Parathyroid adenoma (tissue), 2 donors: ENCODE measurements around the gene TRABD2B.

ENCODE experiments used
- H2AFZ ChIP-seq: fragments of 300-600 bp; sonication (generic); one replicate; pipeline ENCODE4 v1.7.0; 2017; ENCODE audit warnings: antibody characterized with exemption, mild to moderate bottlenecking
- H3K27ac ChIP-seq: fragments of 300-600 bp; sonication (generic); one replicate; pipeline ENCODE4 v1.7.0; 2017
- H3K27me3 ChIP-seq: fragments of 300-600 bp; sonication (generic); one replicate; pipeline ENCODE4 v1.7.0; 2017; ENCODE audit warnings: low read length; ENCODE audit not compliant: control insufficient read depth, insufficient read depth
- H3K36me3 ChIP-seq: fragments of 300-600 bp; sonication (generic); one replicate; pipeline ENCODE4 v1.7.0; 2017; ENCODE audit warnings: low read length; ENCODE audit not compliant: control insufficient read depth, insufficient read depth
- H3K4me1 ChIP-seq: fragments of 300-600 bp; sonication (generic); one replicate; pipeline ENCODE4 v1.7.0; 2017; ENCODE audit warnings: control low read depth
- H3K4me2 ChIP-seq: fragments of 300-600 bp; sonication (generic); one replicate; pipeline ENCODE4 v1.7.0; 2017; ENCODE audit warnings: low read length
- H3K4me3 ChIP-seq: fragments of 300-600 bp; sonication (generic); one replicate; pipeline ENCODE4 v1.7.0; 2017; ENCODE audit warnings: low read depth, low read length
- H3K79me2 ChIP-seq: fragments of 300-600 bp; sonication (generic); one replicate; pipeline ENCODE4 v1.7.0; 2017; ENCODE audit warnings: control low read depth
- H3K9ac ChIP-seq: fragments of 300-600 bp; sonication (generic); one replicate; pipeline ENCODE4 v1.7.0; 2017; ENCODE audit warnings: mild to moderate bottlenecking
- H3K9me3 ChIP-seq: fragments of 300-600 bp; sonication (generic); one replicate; pipeline ENCODE4 v1.7.0; 2017; ENCODE audit warnings: low read length; ENCODE audit not compliant: control insufficient read depth
- CTCF ChIP-seq: fragments of 300-600 bp; sonication (generic); IDR thresholded peaks from one replicate; pipeline ENCODE4 v1.7.0; 2017; ENCODE audit warnings: antibody characterized with exemption, mild to moderate bottlenecking
- donor health status: primary hyperparathyroidism.

Gene TRABD2B

GRCh38 chr1:47824716-47825115 is 172.5 kb downstream of the TRABD2B start:
- H3K27me3 ChIP-seq = no peaks in the 10 kb centered on the region
- H2AFZ ChIP-seq = no peak overlapping the region
- no peak for TF ChIP-seq CTCF
- no peaks in the 10 kb centered on the region for H3K4me1 ChIP-seq
- no peak overlapping the region for H3K4me2 ChIP-seq
- no peaks in the 10 kb centered on the region for H3K9me3 ChIP-seq
- no peak overlapping the region for H3K27ac ChIP-seq
- no peak overlapping the region for H3K9ac ChIP-seq
- no peaks in the 10 kb centered on the region for H3K79me2 ChIP-seq
- no peak overlapping the region for H3K4me3 ChIP-seq
- H3K36me3 ChIP-seq = no peaks in the 10 kb centered on the region

- no peaks in the 10 kb centered on the region for H3K9me3 ChIP-seq
- no peak overlapping the region for H3K9ac ChIP-seq
- H3K27ac ChIP-seq = no peak overlapping the region
- H2AFZ ChIP-seq = no peak overlapping the region
- no peaks in the 10 kb centered on the region for H3K27me3 ChIP-seq
- no peaks in the 10 kb centered on the region for H3K4me1 ChIP-seq
- H3K79me2 ChIP-seq = no peaks in the 10 kb centered on the region
- H3K4me3 ChIP-seq = no peak overlapping the region
- H3K36me3 ChIP-seq = no peaks in the 10 kb centered on the region
- H3K4me2 ChIP-seq = no peak overlapping the region
- no peak for TF ChIP-seq CTCF
These were observed 172.9 kb downstream of the TRABD2B start for GRCh38 chr1:47824297-47824696.

- H3K36me3 ChIP-seq = no peaks in the 10 kb centered on the region
- no peak overlapping the region for H3K4me2 ChIP-seq
- H3K9me3 ChIP-seq = no peaks in the 10 kb centered on the region
- H3K27me3 ChIP-seq = no peaks in the 10 kb centered on the region
- TF ChIP-seq CTCF = no peak
- no peaks in the 10 kb centered on the region for H3K79me2 ChIP-seq
- no peak overlapping the region for H3K27ac ChIP-seq
- H3K4me1 ChIP-seq = no peaks in the 10 kb centered on the region
- no peak overlapping the region for H2AFZ ChIP-seq
- H3K9ac ChIP-seq = no peak overlapping the region
- H3K4me3 ChIP-seq = no peak overlapping the region
These were observed 174.0 kb downstream of the TRABD2B start for GRCh38 chr1:47823040-47823808.

- Histone ChIP-seq H3K27me3 (no peaks in the 10 kb centered on the region), H3K4me3 (no peak overlapping the region), H3K9me3 (no peaks in the 10 kb centered on the region), H3K4me2 (no peak overlapping the region), H3K36me3 (no peaks in the 10 kb centered on the region), H3K9ac (no peak overlapping the region), H3K27ac (no peak overlapping the region), H3K79me2 (no peaks in the 10 kb centered on the region), H2AFZ (no peak overlapping the region), H3K4me1 (no peaks in the 10 kb centered on the region)
- no peak for TF ChIP-seq CTCF
These were observed 175.4 kb downstream of the TRABD2B start for GRCh38 chr1:47821760-47822159.

- no peak overlapping the region for H3K4me3 ChIP-seq
- no peak overlapping the region for H3K9ac ChIP-seq
- no peak for TF ChIP-seq CTCF
- H3K36me3 ChIP-seq = no peaks in the 10 kb centered on the region
- H3K27me3 ChIP-seq = no peaks in the 10 kb centered on the region
- H2AFZ ChIP-seq = no peak overlapping the region
- H3K4me1 ChIP-seq = no peaks in the 10 kb centered on the region
- no peak overlapping the region for H3K4me2 ChIP-seq
- no peaks in the 10 kb centered on the region for H3K79me2 ChIP-seq
- no peak overlapping the region for H3K27ac ChIP-seq
- H3K9me3 ChIP-seq = no peaks in the 10 kb centered on the region
These were observed 177.7 kb downstream of the TRABD2B start for GRCh38 chr1:47819574-47819888.
